SIG-M5 treated with dmso at 0.1 percent for 504 hours (cell line): Measurements from ENCODE around the gene ZNF44.
"Not testable (repeated sequence)": the region's sequence is repeated elsewhere in the genome, so short reads cannot be mapped to it uniquely, and the experiment has no call there.

Experiments used
- DNase-seq: peaks from one replicate; lab custom pipeline; 2025; ENCODE audit not compliant: unreplicated experiment; lab: John Stamatoyannopoulos, UW

ZNF44 gene

GRCh38 chr19:12294249-12295158 is at the start of gene ZNF44:
TSS of gene ZNF44 (minus strand) at chr19:12294883. CDS start at chr19:12294694, 189 bp downstream.
- peak; percentile 81 for DNase-seq

- DNase-seq, result peak; percentile 20
These were observed 38.8 kb upstream of the ZNF44 start, which contains the start of gene ZNF563 for GRCh38 chr19:12333162-12334159. TSS of gene ZNF563 (minus strand) at chr19:12333633. CDS start at chr19:12333482, 151 bp downstream.

- no peak for DNase-seq
These were observed 36.7 kb upstream of the ZNF44 start for GRCh38 chr19:12331211-12331941.

- DNase-seq, result no peak
These were observed 35.7 kb upstream of the ZNF44 start for GRCh38 chr19:12330340-12330739.

GRCh38 chr19:12325690-12326089 is 31.0 kb upstream of the ZNF44 start:
- DNase-seq, result no peak

GRCh38 chr19:12318782-12319413 is 24.2 kb upstream of the ZNF44 start:
- DNase-seq, result no peak

GRCh38 chr19:12314553-12314952 is 19.9 kb upstream of the ZNF44 start:
- no peak for DNase-seq

- not testable (repeated sequence) for DNase-seq
These were observed 14.2 kb upstream of the ZNF44 start for GRCh38 chr19:12308891-12309290.

GRCh38 chr19:12295191-12295590 is 508 bp upstream of the ZNF44 start:
- no peak for DNase-seq

GRCh38 chr19:12293777-12294248 is 870 bp downstream of the ZNF44 start:
- DNase-seq, result peak; percentile 2

GRCh38 chr19:12289790-12290065 is 5.0 kb downstream of the ZNF44 start:
- no peak for DNase-seq

- DNase-seq, result no peak
These were observed 6.7 kb downstream of the ZNF44 start for GRCh38 chr19:12287958-12288500.

- DNase-seq, result no peak
These were observed 10.1 kb downstream of the ZNF44 start for GRCh38 chr19:12284631-12285030.

GRCh38 chr19:12284226-12284625 is 10.5 kb downstream of the ZNF44 start:
- DNase-seq, result no peak

GRCh38 chr19:12278713-12279112 is 16.0 kb downstream of the ZNF44 start:
- DNase-seq, result no peak

GRCh38 chr19:12272980-12273901 is 21.4 kb downstream of the ZNF44 start:
- DNase-seq, result no peak

- no peak for DNase-seq
These were observed 22.3 kb downstream of the ZNF44 start for GRCh38 chr19:12272386-12272785.

GRCh38 chr19:12270854-12271253 is 23.8 kb downstream of the ZNF44 start:
- no peak for DNase-seq
